Adrenal gland (tissue), 5 donors: ENCODE data around the gene PANK2.

Experiments
- POLR2A ChIP-seq, 2 donors: fragments of 450-650 bp; IDR thresholded peaks; one replicate each; pipeline ENCODE4 v1.6.1; 2017; ENCODE audit warnings: antibody characterized with exemption in 2 of 2, mild to moderate bottlenecking in 2 of 2, moderate library complexity in 1 of 2
- TF ChIP-seq, protein P1 (sequence below), 6 experiments: fragments of 450-650 bp in 4 of 6; fragments of 200-600 bp in 2 of 6; sonication (generic) in 1 of 6; IDR thresholded peaks; 1 replicate in 5 of 6; 2 replicates in 1 of 6; pipeline versions ENCODE4 v1.5.1 to v1.8.0; 2016 to 2021; ENCODE audit warnings: antibody characterized with exemption in 6 of 6, mild to moderate bottlenecking in 2 of 6, moderate library complexity in 1 of 6
- donor health status: DM: no; HTN: no; CAD: no.

DNA sequence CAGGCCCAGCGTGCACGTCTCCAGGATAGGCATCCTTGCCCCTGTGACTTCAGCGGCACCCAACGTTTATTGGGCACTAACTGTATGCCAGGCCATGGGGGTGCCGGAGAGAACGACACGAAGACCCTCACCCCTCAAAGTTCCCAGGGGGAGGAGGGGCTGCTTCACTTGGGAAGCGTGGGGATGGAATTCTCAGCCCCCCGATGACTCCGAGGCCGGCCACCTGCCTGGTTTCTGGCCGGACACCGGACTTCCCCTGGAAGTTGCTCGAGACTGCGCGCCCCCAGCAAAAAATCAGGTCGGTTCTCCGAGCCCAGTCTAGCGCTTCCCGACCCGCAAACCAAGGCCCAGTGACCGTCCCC is 42.8 kb upstream of the PANK2 start:
- TF ChIP-seq, protein P1, sequence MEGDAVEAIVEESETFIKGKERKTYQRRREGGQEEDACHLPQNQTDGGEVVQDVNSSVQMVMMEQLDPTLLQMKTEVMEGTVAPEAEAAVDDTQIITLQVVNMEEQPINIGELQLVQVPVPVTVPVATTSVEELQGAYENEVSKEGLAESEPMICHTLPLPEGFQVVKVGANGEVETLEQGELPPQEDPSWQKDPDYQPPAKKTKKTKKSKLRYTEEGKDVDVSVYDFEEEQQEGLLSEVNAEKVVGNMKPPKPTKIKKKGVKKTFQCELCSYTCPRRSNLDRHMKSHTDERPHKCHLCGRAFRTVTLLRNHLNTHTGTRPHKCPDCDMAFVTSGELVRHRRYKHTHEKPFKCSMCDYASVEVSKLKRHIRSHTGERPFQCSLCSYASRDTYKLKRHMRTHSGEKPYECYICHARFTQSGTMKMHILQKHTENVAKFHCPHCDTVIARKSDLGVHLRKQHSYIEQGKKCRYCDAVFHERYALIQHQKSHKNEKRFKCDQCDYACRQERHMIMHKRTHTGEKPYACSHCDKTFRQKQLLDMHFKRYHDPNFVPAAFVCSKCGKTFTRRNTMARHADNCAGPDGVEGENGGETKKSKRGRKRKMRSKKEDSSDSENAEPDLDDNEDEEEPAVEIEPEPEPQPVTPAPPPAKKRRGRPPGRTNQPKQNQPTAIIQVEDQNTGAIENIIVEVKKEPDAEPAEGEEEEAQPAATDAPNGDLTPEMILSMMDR (IDR thresholded peaks at IDR 0.05) = no peak
- TF ChIP-seq POLR2A (IDR thresholded peaks at IDR 0.05) = peak in 1 of 2 donors; percentile 68
